H1 (cell line): Measurements from ENCODE around the gene ZNF408.

ENCODE experiments used
- BACH1 ChIP-seq: IDR thresholded peaks from 2 replicates; pipeline ENCODE4 v1.6.1; 2012; ENCODE audit warnings: low read length, improper control_type of control experiment
- HDAC6 ChIP-seq: IDR thresholded peaks from one replicate; pipeline ENCODE4 v1.7.1; 2012; ENCODE audit warnings: low read depth, mild to moderate bottlenecking, inconsistent platforms, low read length, moderate library complexity
- JUND ChIP-seq: IDR thresholded peaks from 2 replicates; pipeline ENCODE4 v1.6.1; 2011; ENCODE audit warnings: mild to moderate bottlenecking, improper control_type of control experiment, low read length
- MAFK ChIP-seq: IDR thresholded peaks from 2 replicates; pipeline ENCODE4 v1.6.1; 2012; ENCODE audit warnings: low read depth, mild to moderate bottlenecking, improper control_type of control experiment, low read length
- PHF8 ChIP-seq: fragments of 200-600 bp; sonication (generic); conservative IDR thresholded peaks from 2 replicates; pipeline ENCODE4 v1.7.1; 2012; ENCODE audit warnings: low read depth, mild to moderate bottlenecking, inconsistent platforms, low read length, moderate library complexity
- POLR2A ChIP-seq, 2 experiments: IDR thresholded peaks; 1 replicate in 1 of 2; 2 replicates in 1 of 2; pipeline ENCODE4 v1.6.1; 2011; ENCODE audit warnings: low read depth in 2 of 2, low read length in 2 of 2, mild to moderate bottlenecking in 2 of 2; ENCODE audit errors: control extremely low read depth in 1 of 2
- POLR2AphosphoS5 ChIP-seq: IDR thresholded peaks from 2 replicates; pipeline ENCODE4 v1.6.1; 2011; ENCODE audit warnings: low read depth, low read length
- RFX5 ChIP-seq: IDR thresholded peaks from 2 replicates; pipeline ENCODE4 v1.6.1; 2011; ENCODE audit warnings: low read depth, low read length, improper control_type of control experiment, borderline replicate concordance
- TAF1 ChIP-seq: IDR thresholded peaks from 2 replicates; pipeline ENCODE4 v1.6.1; 2011; ENCODE audit warnings: mild to moderate bottlenecking, low read depth, low read length
- TBP ChIP-seq: IDR thresholded peaks from 2 replicates; pipeline ENCODE4 v1.6.1; 2011; ENCODE audit warnings: low read depth, low read length, improper control_type of control experiment
- YY1 ChIP-seq: IDR thresholded peaks from 2 replicates; pipeline ENCODE4 v1.6.1; 2011; ENCODE audit warnings: low read depth, mild to moderate bottlenecking, low read length
- ZNF274 ChIP-seq: IDR thresholded peaks from 2 replicates; pipeline ENCODE4 v1.7.0; 2012; ENCODE audit warnings: low read length, borderline replicate concordance; ENCODE audit errors: extremely low read depth
- TF ChIP-seq, protein P1 (sequence below), 3 experiments: IDR thresholded peaks; 1 replicate in 2 of 3; 2 replicates in 1 of 3; pipeline versions ENCODE4 v1.5.1 to v1.6.1; 2011; ENCODE audit warnings: low read length in 3 of 3, mild to moderate bottlenecking in 3 of 3, inconsistent platforms in 2 of 3, low read depth in 1 of 3, moderate library complexity in 1 of 3; ENCODE audit not compliant: insufficient read depth in 1 of 3; ENCODE audit errors: control extremely low read depth in 1 of 3
- TF ChIP-seq, protein P2 (sequence below): IDR thresholded peaks from 2 replicates; pipeline ENCODE4 v1.6.1; 2012; ENCODE audit warnings: inconsistent platforms

DNA sequence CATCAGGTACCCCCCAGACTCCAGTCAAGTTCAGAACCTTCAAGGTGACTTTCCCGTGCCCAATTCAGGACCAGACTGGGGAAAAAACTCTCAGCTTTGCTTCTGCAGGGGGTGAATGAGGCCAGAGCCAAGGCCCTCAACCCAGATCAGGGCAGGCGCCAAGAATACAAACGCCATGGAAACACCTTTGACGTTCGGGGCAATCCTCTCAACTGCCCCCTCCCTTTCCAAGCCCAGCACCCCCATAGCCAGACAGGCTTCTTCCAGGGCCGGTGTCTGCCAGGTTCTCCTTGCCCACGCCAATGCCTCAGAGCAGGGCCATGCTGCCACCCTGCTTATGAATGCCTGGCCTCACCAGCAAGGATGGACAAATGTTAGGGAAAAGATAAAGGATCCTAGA is 6.2 kb upstream of the ZNF408 start:
- TF ChIP-seq ZNF274 (no peak), POLR2AphosphoS5 (no peak), POLR2A (IDR thresholded peaks at IDR 0.05; ENCODE audit: control extremely low read depth in 1 of 2, low read depth in 2 of 2, low read length in 2 of 2) (no peak), BACH1 (no peak), JUND (no peak), TBP (no peak), YY1 (no peak), TAF1 (no peak), HDAC6 (no peak), RFX5 (no peak), PHF8 (no peak), MAFK (no peak)
- TF ChIP-seq, protein P1, sequence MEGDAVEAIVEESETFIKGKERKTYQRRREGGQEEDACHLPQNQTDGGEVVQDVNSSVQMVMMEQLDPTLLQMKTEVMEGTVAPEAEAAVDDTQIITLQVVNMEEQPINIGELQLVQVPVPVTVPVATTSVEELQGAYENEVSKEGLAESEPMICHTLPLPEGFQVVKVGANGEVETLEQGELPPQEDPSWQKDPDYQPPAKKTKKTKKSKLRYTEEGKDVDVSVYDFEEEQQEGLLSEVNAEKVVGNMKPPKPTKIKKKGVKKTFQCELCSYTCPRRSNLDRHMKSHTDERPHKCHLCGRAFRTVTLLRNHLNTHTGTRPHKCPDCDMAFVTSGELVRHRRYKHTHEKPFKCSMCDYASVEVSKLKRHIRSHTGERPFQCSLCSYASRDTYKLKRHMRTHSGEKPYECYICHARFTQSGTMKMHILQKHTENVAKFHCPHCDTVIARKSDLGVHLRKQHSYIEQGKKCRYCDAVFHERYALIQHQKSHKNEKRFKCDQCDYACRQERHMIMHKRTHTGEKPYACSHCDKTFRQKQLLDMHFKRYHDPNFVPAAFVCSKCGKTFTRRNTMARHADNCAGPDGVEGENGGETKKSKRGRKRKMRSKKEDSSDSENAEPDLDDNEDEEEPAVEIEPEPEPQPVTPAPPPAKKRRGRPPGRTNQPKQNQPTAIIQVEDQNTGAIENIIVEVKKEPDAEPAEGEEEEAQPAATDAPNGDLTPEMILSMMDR (IDR thresholded peaks at IDR 0.05; ENCODE audit: control extremely low read depth in 1 of 3, insufficient read depth in 1 of 3, low read depth in 1 of 3, low read length in 3 of 3), result no peak
- TF ChIP-seq, protein P2, sequence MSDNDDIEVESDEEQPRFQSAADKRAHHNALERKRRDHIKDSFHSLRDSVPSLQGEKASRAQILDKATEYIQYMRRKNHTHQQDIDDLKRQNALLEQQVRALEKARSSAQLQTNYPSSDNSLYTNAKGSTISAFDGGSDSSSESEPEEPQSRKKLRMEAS, result no peak
